Inflammatory macrophage (primary cell): ENCODE measurements around the gene PLGLB1.
A peak's percentile ranks its signal among the peaks of the same experiment; 100 is the strongest.
"Not testable (repeated sequence)": the region's sequence is repeated elsewhere in the genome, so short reads cannot be mapped to it uniquely, and the experiment has no call there.

Experiments used
- DNase-seq, 2 donors: peaks; one replicate each; pipeline ENCODE4 v3.0.0-alpha.2; 2020 to 2022
- total RNA-seq, 18 experiments: gene quantifications; one replicate each; lab custom pipeline; 2026; ENCODE audit warnings: mixed read lengths in 6 of 18, inconsistent platforms in 2 of 18; lab: John Stamatoyannopoulos, UW

PLGLB1 gene
- total RNA-seq: 0 to 0.39 (median 0.10) reads per million in 18 experiments

DNA sequence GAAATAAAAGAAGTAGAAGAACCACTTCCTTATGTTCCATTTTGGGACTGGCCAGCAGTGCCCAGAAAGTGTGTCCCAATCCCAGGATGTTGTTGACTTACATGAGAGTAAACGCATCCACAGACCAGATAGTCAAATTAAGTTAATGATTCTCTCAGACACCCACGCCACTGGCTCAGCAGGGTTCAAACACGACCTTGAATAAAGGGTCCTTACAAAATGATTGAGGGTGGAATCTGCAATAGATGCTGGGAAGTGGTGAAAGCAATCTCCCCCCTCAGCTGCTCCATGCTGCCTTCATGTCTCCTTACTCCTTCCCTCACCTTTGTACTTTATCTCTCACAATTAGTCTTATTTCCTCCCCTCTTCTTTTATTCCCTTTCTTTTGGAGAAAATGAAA lies at the start of gene PLGLB1:
Gene PLGLB1, minus strand, starts transcription at position 101 of the 400 bp plus-strand sequence. Its CDS starts 61 bp downstream, at position 40.
- DNase-seq: not testable (repeated sequence)

- not testable (repeated sequence) for DNase-seq
Observed at GRCh38 chr2:87064305-87064704, 42.7 kb upstream of the PLGLB1 start.

- DNase-seq: peak; percentile 13 to 41
Observed at GRCh38 chr2:87063431-87063830, 41.8 kb upstream of the PLGLB1 start.

GRCh38 chr2:87061519-87061918 lies 39.9 kb upstream of the PLGLB1 start:
- DNase-seq: not testable (repeated sequence)

DNA sequence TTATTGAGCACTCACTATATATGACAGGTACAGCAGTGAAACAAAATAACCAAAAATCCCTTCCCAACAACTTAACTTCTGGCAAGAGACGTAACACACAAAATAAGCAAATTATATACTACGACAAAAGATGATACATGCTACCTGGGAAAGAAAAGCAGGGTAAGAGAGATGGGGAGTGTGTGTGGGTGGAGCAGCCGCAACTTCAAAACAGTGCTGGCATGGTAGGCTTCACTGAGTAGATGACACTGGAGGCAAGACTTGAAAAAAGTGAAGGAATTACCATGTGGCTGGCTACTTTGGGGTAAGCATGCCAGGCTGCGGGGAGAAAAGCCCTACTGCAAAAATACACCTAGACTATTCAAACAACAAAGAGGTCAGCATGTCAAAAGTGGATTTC lies 36.0 kb upstream of the PLGLB1 start:
- not testable (repeated sequence) for DNase-seq

- not testable (repeated sequence) for DNase-seq
Observed at GRCh38 chr2:87056843-87057242, 35.2 kb upstream of the PLGLB1 start.

GRCh38 chr2:87056435-87056834 lies 34.8 kb upstream of the PLGLB1 start:
- DNase-seq: not testable (repeated sequence)

GRCh38 chr2:87054375-87054774 lies 32.7 kb upstream of the PLGLB1 start:
- not testable (repeated sequence) for DNase-seq

- not testable (repeated sequence) for DNase-seq
Observed at GRCh38 chr2:87041321-87041978, 19.8 kb upstream of the PLGLB1 start.

GRCh38 chr2:87028607-87029006 lies 7.0 kb upstream of the PLGLB1 start:
- DNase-seq: not testable (repeated sequence)

GRCh38 chr2:87026816-87027215 lies 5.2 kb upstream of the PLGLB1 start:
- DNase-seq: not testable (repeated sequence)

DNA sequence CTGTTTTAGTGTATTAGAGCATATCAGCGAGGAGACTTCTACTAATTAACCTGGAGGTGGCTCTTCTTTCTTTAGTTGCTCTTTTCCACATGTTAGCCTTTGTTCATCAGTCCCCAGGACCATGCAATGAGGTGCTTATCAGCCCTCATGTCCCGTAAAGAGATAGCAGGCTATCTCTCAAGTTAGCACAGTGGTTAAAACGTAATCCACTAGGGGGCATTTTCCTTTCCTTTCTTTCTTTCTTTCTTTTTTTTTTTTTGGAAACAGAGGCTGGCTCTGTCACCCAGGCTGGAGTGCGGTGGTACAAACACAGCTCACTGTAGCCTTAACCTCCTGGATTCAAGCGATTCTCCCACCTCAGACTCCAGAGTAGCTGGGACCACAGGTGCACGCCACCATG lies 4.3 kb upstream of the PLGLB1 start:
- DNase-seq: not testable (repeated sequence)

DNA sequence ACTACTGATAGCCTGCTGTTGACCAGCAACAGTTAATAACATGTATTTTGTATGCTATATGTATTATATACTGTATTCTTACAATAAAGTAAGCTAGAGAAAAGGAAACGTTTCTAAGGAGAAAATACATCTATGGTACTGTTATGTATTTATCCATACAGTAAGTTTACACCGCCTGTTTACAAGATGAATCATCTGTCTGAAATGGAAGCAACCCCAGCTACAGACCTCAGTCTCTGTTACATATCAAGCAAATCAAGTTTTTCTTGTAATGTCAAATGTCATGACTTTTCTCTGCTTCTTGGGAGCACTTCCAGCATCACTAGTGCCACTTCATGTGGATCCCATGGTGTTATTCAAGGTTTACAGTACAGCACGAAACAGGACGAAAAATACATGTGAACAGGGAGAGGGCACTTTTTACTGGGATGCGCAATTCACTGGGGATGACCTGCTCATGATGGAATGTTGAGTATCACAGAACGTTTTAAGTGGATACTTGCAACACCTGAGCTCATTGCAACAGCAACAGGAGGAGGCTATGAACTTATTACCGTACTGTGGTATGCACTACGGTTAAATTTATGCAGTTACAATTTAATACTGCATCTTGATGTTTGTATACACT lies 2.5 kb upstream of the PLGLB1 start:
- DNase-seq: not testable (repeated sequence)

DNA sequence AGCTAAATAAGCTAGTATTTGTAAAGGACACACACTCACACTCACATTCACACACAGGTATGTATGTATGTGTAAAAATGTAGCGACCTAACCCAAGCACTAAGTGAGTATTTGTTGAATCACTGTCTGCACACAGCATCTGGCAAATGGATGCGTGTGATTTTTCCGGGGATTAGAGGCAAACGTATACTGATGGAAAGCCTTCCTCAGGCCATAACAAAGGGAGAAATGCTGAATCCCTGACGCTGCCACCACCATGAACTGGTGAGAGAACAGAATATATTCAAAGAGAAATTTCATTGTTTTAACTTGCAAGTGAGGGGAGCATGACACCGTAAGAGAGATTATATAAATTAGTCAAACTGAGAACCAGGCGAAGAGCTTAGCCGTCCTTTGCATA lies 601 bp downstream of the PLGLB1 start:
- not testable (repeated sequence) for DNase-seq

DNA sequence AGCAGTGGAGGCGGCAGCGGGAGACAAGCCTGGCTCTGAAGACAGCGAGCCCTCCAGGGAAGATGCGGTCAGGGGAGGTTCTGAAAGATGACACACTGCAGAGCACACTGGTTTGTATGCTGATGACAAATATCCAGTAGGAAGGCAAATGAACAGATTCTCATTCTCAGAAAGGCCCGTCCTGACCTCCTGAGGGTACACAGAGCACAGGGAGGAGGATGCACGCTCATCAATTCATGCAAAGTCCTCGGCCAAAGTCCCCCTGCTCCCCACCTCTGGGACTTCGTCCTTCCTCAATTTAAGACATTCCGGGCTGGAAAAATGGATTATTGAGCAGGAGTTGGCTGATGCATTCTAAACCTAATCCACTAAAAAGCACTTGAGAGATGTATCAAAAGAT lies 2.6 kb downstream of the PLGLB1 start:
- DNase-seq: not testable (repeated sequence)

GRCh38 chr2:87014489-87015169 lies 7.0 kb downstream of the PLGLB1 start:
- DNase-seq: not testable (repeated sequence)

DNA sequence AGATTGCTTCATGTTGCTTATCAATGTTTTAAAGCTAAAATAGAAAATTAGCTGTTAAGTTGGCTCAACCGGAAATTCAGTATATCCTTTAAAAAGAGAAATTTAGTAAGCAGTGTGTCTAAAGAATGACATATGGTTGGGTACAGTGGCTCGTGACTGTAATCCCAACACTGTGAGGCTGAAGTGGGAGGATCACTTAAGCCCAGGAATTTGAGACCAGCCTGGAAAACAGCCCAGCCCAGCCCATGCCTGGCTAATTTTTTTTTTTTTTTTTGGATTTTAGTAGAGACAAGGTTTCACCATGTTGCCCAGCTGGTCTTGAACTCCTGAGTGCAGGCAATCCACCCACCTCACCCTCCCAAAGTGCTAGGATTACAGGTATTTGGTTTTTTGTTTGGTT lies 17.2 kb downstream of the PLGLB1 start:
- DNase-seq: not testable (repeated sequence)
